Activated naive CD4-positive, alpha-beta T cell (primary cell): ENCODE results near the gene G6PD.
A peak's percentile ranks its signal among the peaks of the same experiment; 100 is the strongest.
"Not testable (repeated sequence)": the region's sequence is repeated elsewhere in the genome, so short reads cannot be mapped to it uniquely, and the experiment has no call there.

Source experiments
- DNase-seq, 4 experiments: peaks; one replicate each; lab custom pipeline; 2025; lab: John Stamatoyannopoulos, UW

The G6PD gene

DNA sequence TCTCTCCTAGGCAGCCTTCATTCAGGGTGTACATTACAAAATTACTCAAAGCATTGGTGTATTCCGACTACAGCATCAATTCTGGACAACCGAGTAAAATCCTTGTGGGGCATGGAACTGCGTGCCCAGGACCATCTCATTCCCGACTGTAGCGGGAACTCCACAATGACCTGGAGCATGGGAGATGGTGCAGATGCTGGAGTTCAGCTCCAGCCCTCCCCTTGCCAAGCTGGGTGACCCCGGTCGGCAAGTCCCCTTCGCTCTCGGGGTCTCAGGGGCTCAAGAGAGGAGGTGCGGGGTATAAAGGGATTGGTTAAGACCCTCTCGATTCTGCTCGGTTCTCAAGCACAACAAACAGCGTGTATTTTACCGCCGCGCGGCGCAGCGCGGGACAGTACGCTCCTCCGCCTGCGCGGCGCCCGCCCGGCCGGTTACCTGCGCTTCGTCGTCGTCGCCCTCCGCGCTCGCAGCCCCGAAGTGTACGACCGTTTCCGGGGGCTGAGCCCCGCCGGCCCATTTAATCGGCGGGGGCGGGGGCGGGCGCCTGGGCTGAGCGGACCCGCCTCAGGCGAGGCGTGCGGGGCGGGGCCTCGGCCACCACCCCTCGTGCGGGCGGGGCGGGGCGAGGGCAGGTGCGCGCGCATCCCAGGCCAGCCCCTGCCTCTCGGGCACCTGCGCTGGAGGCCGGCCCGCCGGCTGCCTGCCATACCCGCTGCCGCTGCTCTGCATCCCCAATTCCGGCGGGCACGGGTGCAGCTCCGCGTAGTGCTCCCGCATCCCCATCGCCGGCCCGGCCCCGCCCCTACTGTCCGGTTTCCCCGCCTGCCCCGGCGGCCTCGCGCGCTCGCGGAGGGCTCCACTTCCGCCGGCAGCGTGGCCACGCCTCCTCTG lies at the start of gene G6PD:
TSS of gene G6PD (minus strand) at position 493 of the 891 bp plus-strand sequence. CDS start 691 bp downstream, outside the sequence.
- DNase-seq = peak; percentile 52 to 84 (median 74)

GRCh38 chrX:154595559-154596249 lies 49.1 kb upstream of the G6PD start:
- DNase-seq = no peak

GRCh38 chrX:154594491-154594890 lies 47.8 kb upstream of the G6PD start:
- DNase-seq = no peak

GRCh38 chrX:154593201-154593600 lies 46.6 kb upstream of the G6PD start:
- DNase-seq = no peak

GRCh38 chrX:154592505-154592904 lies 45.9 kb upstream of the G6PD start:
- no peak for DNase-seq

DNA sequence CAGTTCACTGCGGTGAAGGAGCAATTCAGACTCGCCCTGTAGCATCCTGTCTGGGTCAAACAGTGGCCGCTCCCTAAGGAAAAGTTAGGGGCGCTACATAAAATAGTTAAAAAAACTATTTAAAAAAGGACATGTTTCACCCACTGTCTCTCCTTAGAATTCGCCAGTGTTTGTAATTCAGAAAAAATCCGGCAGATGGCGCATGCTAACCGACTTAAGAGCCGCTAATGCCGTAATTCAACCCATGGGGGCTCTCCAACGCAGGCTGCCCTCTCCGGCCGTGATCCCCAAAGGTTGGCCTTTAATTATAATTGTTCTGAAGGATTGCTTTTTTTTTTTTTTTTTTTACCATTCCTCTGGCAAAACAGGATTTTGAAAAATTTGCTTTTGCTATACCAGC lies 43.8 kb upstream of the G6PD start:
- not testable (repeated sequence) for DNase-seq

DNA sequence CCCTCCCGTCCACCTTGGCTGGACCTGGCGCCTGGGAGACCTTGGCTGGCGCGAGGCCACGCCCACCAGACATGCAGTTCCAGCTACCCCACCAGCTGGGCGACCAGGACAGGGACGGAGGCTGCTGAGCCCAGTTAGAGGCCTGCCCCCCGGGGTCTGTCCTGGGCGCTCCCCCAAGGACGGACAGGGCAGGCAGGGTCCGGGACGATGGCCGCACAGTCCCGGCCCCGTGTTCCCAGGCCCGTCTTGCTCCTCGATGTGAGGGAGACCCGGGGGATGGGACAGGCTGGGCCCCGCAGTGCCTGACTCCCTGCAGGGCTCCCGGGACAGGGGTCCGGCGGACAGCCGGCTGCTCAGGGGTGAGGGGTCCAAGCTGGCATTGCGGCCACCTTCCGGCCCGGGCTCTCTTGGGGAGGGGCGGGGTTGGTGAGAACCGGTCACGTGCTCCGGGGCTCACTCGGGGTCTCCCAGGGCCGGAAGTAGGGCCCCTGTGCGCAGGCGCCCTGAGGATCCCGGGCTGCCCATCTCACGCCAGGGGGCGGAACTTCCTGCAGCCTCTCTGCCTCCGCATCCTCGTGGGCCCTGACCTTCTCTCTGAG lies 38.0 kb upstream of the G6PD start, which contains the start of gene CTAG1A:
TSS of gene CTAG1A (plus strand) at position 549 of the 599 bp plus-strand sequence. CDS start 74 bp downstream, outside the sequence.
- not testable (repeated sequence) for DNase-seq

DNA sequence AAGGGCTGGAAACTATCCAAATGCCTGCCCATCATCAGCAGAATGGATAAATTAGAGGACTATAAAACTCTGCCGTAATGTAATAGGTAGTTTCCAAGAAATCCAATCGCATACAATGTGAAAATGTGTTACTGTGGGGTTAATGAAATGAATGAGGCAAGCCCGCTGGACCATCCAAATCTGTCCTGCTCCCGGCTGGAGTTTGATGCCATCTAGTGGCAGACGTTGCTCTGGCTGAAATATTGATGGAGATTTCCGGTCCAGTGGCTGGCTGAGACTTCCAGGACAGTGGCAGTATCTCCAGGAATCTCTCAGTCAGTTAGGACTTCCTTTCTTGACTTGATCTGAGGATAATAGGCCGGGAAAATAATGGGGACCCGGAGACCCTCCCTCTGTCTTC lies 36.3 kb upstream of the G6PD start:
- not testable (repeated sequence) for DNase-seq

DNA sequence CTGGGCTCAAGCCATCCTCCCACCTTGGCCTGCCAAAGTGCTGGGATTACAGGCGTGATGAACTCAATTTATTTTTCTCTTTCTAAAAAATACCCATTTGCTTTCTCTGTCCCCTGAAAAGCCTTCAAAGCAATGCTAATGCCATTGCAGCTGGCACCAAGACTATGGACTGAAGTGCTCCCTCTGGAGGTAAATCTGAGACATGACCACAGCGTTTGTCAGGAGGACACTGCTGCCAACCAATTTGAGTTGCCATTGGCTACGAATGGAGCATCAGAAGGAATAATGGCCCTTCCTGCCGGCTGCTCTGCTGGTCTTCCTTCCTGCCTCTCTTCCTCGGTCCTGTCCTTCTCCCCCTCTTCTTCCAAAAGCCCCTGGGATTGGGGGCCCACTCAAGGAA lies 28.4 kb upstream of the G6PD start:
- DNase-seq = not testable (repeated sequence)

GRCh38 chrX:154573061-154573460 lies 26.4 kb upstream of the G6PD start:
- not testable (repeated sequence) for DNase-seq

DNA sequence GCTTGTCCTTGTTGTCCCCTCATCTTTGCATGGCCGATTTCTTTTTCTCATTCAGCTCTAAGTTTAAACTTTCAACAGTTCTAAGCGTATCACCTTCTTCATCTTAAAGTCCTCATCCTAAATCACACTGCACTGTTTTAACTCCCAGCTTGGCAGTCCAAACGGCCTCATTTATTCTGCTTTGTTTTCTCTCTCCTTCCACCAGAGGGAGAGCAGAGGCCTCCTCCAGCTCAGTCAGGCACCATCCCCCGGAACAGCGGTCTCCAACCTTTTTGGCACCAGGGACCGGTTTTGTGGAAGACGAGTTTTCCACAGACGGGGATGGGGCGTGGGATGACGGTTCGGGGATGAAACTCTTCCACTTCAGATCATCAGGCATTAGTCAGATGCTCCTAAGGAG lies 23.7 kb upstream of the G6PD start:
- not testable (repeated sequence) for DNase-seq

DNA sequence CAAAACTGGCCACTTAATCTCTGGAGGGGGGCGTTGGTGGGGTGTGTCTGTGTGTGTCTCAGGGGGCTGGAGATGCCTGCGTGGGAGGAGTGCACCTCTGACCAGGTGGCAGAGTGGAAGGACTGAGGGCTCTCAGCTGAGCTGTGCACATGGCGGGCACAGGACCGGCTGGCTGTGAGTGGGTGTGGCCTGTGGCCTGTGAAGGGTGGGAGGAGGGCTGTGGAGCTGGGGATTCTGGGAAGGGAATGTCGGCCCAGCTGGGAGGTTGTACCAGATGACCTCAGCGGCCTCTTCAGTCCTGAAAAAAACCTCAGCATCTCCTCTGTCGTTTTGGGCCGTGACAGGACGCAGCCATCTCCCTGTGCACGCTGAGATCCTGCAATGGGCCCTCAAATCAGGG lies 15.6 kb upstream of the G6PD start:
- DNase-seq = not testable (repeated sequence)

DNA sequence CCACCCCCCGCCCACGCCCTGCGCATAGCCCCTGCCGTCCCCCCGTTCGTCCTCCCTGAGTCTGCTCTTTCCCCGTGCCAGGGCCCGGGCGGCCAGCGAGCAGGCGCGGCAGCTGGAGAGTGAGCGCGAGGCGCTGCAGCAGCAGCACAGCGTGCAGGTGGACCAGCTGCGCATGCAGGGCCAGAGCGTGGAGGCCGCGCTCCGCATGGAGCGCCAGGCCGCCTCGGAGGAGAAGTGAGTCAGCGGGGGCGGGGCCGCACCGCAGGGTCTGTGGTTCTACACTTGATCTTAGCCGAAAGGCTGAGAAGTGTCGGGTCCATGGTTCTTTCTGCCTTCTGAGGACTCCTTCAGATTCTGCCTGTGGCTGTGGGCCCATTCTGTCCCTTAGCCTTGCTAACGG lies 13.7 kb upstream of the G6PD start:
- not testable (repeated sequence) for DNase-seq

DNA sequence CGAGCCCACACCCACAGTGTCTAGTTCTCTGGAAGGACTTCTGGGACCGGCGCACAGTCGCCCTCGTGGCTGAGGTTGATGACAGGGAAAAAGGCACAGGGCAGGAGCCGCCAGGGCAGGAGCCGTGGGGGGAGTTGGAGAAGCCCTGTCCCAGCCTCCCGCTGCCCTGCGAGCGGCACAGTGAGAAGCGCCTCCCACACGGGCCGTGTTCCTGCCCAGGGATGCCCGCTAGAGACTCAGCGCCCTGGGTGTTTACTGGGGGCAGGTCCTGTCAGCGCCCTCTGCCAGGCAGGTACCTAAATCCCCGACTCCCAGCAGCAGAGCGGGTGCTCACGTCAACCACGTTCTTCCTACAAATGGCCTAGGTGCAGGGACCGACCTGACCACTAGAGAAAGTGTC lies 12.2 kb upstream of the G6PD start:
- DNase-seq = not testable (repeated sequence)

DNA sequence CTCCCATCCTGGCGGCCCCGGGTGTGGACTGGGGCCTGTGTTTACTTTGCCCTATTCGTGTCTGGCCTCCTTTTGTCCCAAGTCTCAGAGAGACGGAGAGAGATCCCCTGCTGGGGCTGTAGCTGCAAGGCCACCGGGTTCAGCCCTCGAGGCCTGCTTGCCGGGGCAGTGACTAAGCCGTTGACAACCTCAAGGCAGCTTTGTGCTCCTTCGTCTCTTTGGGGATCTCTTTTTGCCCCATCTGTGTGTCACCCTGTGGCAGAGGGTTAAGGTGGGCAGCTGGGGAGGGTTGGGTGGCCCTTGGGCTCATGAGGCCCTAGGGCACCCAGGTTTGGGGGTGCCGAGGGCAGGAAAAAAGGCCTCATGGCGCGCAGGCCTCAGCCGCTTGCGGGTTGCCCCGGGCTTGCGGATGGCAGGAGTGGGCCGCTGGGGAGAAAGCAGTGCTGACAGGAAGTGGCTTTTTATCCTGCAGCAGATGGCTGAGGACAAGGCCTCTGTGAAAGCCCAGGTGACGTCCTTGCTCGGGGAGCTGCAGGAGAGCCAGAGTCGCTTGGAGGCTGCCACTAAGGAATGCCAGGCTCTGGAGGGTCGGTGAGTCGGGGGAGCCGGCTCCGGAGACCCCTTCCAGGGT lies 11.5 kb upstream of the G6PD start:
- DNase-seq = not testable (repeated sequence)

DNA sequence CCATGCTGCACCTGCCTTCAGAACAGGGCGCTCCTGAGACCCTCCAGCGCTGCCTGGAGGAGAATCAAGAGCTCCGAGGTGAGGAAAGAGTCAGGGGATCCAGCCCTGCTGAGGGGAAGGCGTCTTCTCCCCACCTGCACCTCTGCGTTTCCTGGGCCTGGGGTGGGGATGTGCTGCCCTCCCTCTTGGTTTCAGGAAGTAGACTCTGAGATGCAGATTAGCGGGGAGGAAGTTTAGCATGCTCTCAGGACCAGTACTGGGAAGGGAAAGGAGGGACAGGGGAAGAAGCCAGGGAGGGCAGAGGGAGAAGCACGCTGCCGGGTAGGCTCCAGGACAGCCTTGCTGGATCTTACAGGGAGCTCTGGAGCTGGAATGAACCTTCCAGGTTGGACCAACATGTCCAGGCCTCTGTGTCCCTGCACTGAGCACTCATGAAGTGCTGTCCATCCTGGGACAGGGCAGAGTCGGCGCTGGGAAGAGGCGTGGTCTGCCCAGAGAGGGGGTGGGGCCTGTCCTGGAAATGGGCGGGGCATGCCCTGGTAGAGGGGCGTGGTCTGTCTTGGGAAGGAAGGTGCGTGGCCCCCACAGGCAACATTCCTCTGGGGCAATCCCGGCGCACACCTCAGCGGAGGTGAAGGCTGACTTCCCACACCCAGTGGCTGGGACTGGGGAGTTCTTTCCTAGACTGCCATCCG lies 5.6 kb upstream of the G6PD start:
- DNase-seq = not testable (repeated sequence)

DNA sequence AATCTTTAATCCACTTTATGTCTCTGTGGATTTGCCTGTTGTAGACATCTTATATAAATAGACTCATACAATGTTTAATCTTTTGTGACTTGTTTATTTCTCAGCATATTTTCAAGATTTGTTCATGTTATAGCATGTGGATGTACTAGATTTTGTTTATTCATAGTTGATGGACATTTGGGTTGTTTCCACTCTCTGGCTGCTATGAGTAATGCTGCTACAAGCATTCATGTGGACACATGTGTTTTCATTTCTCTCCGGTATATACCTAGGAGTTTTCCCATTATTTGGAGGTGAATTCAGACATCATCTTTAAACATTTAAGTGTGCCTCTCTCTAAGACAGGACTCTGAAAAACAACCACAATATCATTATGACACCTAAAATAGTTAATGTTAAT lies 3.1 kb upstream of the G6PD start:
- no peak for DNase-seq

GRCh38 chrX:154548028-154548316 lies 1.3 kb upstream of the G6PD start:
- DNase-seq = no peak

DNA sequence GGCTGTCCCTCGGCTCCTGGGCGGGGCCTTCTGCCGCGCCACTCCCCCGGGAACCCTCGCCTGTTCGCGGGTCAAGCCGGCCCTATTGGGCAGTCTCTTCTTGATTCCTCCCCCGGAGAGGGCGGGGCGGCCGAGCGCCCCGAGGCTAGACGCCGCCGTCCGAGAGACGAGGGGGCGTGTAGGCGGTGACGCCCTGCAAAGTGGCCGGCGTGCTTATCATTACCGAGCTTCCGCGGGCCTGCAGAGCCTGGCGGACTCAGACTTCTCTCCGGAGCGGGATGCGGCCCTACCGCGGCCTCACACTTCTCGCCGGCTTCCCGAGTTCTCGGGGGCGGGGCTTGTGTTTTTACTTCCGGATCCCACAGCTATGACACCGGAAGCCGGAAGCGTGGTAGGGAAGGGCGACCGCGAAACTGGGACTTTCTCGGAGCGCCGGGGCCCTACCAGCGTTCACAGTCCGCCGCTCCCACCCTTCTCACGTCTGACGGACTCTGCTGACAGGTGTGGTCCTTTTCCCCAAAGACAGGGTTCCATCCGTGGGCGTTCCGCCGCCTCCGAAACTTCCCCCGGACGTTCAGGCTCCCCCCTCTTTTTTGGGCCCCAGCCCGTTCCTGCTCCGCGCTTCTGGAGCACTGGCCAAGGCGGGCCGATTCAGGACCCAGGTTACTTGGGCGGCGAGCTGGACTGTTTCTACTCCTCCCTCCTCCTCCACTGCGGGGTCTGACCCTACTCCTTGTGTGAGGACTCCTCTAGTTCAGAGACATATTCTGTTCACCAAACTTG lies 790 bp upstream of the G6PD start, which contains the start of gene IKBKG:
TSS of gene IKBKG (plus strand) at position 376 of the 783 bp plus-strand sequence. CDS start 4,383 bp downstream, outside the sequence.
- DNase-seq = peak; percentile 60 to 86 (median 74)

GRCh38 chrX:154545673-154546274 lies 872 bp downstream of the G6PD start:
- no peak for DNase-seq
